NCI-H2081 (cell line): Measurements from ENCODE around the gene CENPB.
"Not testable (repeated sequence)": the region's sequence is repeated elsewhere in the genome, so short reads cannot be mapped to it uniquely, and the experiment has no call there.

Source experiments
- DNase-seq, 2 experiments: peaks; one replicate each; lab custom pipeline; 2025; lab: John Stamatoyannopoulos, UW

Gene CENPB

GRCh38 chr20:3811467-3812258, 25.1 kb upstream of the CENPB start:
- DNase-seq, result peak; percentile 97 to 98

- no peak for DNase-seq
Measured at GRCh38 chr20:3808544-3808943, 22.0 kb upstream of the CENPB start.

GRCh38 chr20:3804781-3805180, 18.2 kb upstream of the CENPB start:
- DNase-seq, result no peak

- DNase-seq, result no peak
Measured at GRCh38 chr20:3804254-3804751, 17.8 kb upstream of the CENPB start.

- no peak for DNase-seq
Measured at GRCh38 chr20:3803854-3804253, 17.3 kb upstream of the CENPB start.

GRCh38 chr20:3803289-3803688, 16.7 kb upstream of the CENPB start:
- no peak for DNase-seq

GRCh38 chr20:3802524-3803239, 16.1 kb upstream of the CENPB start:
- DNase-seq, result no peak

- no peak for DNase-seq
Measured at GRCh38 chr20:3801846-3802245, 15.3 kb upstream of the CENPB start.

GRCh38 chr20:3801299-3801698, 14.8 kb upstream of the CENPB start:
- DNase-seq, result no peak

- no peak for DNase-seq
Measured at GRCh38 chr20:3800878-3801260, 14.3 kb upstream of the CENPB start.

GRCh38 chr20:3800256-3800877, 13.8 kb upstream of the CENPB start:
- no peak for DNase-seq

GRCh38 chr20:3798908-3799248, 12.3 kb upstream of the CENPB start:
- DNase-seq, result no peak

- no peak for DNase-seq
Measured at GRCh38 chr20:3798373-3798768, 11.8 kb upstream of the CENPB start.

- peak in 1 of 2 experiments; percentile 16 for DNase-seq
Measured at GRCh38 chr20:3797592-3798372, 11.2 kb upstream of the CENPB start.

GRCh38 chr20:3797226-3797545, 10.6 kb upstream of the CENPB start:
- DNase-seq, result no peak

GRCh38 chr20:3796477-3797225, 10.1 kb upstream of the CENPB start:
- DNase-seq, result peak in 1 of 2 experiments; percentile 11

GRCh38 chr20:3795511-3796468, 9.2 kb upstream of the CENPB start, which contains the start of gene CDC25B:
Gene CDC25B, plus strand, starts transcription at chr20:3796310. Its CDS starts 222 bp downstream, at chr20:3796532.
- DNase-seq, result peak; percentile 95 to 96

- DNase-seq, result no peak
Measured at GRCh38 chr20:3794701-3795420, 8.3 kb upstream of the CENPB start.

- DNase-seq, result not testable (repeated sequence)
Measured at GRCh38 chr20:3794168-3794567, 7.6 kb upstream of the CENPB start.

GRCh38 chr20:3789201-3789600, 2.7 kb upstream of the CENPB start:
- not testable (repeated sequence) for DNase-seq
